Measurements from ENCODE around the gene SYNPR. TPM values are rescaled to one million over a fixed set of nuclear protein-coding genes. Genes with fewer than 3 reads are reported as not detected.

Gene SYNPR
- total RNA-seq, 1 donor from 2014 or later, result not detected

- Mint-ChIP-seq H3K36me3 (ENCODE audit: unreplicated experiment) (no peaks in the 10 kb centered on the region), H3K27me3 (ENCODE audit: unreplicated experiment) (peaks cover 2% of the 10 kb centered on the region), H3K4me3 (ENCODE audit: unreplicated experiment) (no peak overlapping the region), H3K9me3 (ENCODE audit: unreplicated experiment) (no peaks in the 10 kb centered on the region), H3K4me1 (ENCODE audit: unreplicated experiment) (no peaks in the 10 kb centered on the region), H3K27ac (ENCODE audit: unreplicated experiment) (no peak overlapping the region)
- no peak for DNase-seq (ENCODE audit: extremely low spot score, unreplicated experiment)
- TF ChIP-seq, protein P1, sequence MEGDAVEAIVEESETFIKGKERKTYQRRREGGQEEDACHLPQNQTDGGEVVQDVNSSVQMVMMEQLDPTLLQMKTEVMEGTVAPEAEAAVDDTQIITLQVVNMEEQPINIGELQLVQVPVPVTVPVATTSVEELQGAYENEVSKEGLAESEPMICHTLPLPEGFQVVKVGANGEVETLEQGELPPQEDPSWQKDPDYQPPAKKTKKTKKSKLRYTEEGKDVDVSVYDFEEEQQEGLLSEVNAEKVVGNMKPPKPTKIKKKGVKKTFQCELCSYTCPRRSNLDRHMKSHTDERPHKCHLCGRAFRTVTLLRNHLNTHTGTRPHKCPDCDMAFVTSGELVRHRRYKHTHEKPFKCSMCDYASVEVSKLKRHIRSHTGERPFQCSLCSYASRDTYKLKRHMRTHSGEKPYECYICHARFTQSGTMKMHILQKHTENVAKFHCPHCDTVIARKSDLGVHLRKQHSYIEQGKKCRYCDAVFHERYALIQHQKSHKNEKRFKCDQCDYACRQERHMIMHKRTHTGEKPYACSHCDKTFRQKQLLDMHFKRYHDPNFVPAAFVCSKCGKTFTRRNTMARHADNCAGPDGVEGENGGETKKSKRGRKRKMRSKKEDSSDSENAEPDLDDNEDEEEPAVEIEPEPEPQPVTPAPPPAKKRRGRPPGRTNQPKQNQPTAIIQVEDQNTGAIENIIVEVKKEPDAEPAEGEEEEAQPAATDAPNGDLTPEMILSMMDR (IDR thresholded peaks at IDR 0.05), result no peak
These were observed 333.3 kb downstream of the SYNPR start for GRCh38 chr3:63611382-63611781.

- H3K4me1 Mint-ChIP-seq (ENCODE audit: unreplicated experiment), result no peaks in the 10 kb centered on the region
These were observed 335.5 kb downstream of the SYNPR start for GRCh38 chr3:63613561-63613960.

GRCh38 chr3:63617391-63617790 lies 339.3 kb downstream of the SYNPR start:
- no peaks in the 10 kb centered on the region for H3K9me3 Mint-ChIP-seq (ENCODE audit: unreplicated experiment)
- no peaks in the 10 kb centered on the region for H3K4me1 Mint-ChIP-seq (ENCODE audit: unreplicated experiment)
- H3K27me3 Mint-ChIP-seq (ENCODE audit: unreplicated experiment), result no peaks in the 10 kb centered on the region
- H3K36me3 Mint-ChIP-seq (ENCODE audit: unreplicated experiment), result no peaks in the 10 kb centered on the region
- TF ChIP-seq, protein P1 (IDR thresholded peaks at IDR 0.05), result no peak
- H3K27ac Mint-ChIP-seq (ENCODE audit: unreplicated experiment), result no peak overlapping the region
- DNase-seq (ENCODE audit: extremely low spot score, unreplicated experiment), result no peak
- H3K4me3 Mint-ChIP-seq (ENCODE audit: unreplicated experiment), result no peak overlapping the region

More at GRCh38 chr3:63613561-63613960, 335.5 kb downstream of the SYNPR start:
- H3K36me3 Mint-ChIP-seq (ENCODE audit: unreplicated experiment), result no peaks in the 10 kb centered on the region
- no peaks in the 10 kb centered on the region for H3K9me3 Mint-ChIP-seq (ENCODE audit: unreplicated experiment)
- DNase-seq (ENCODE audit: extremely low spot score, unreplicated experiment), result no peak
- H3K4me3 Mint-ChIP-seq (ENCODE audit: unreplicated experiment), result no peak overlapping the region
- no peaks in the 10 kb centered on the region for H3K27me3 Mint-ChIP-seq (ENCODE audit: unreplicated experiment)
- no peak overlapping the region for H3K27ac Mint-ChIP-seq (ENCODE audit: unreplicated experiment)
- TF ChIP-seq, protein P1 (IDR thresholded peaks at IDR 0.05), result no peak

- peaks cover 4% of the 10 kb centered on the region for H3K4me1 Mint-ChIP-seq (ENCODE audit: unreplicated experiment)
- peaks cover 3% of the 10 kb centered on the region for H3K27me3 Mint-ChIP-seq (ENCODE audit: unreplicated experiment)
- no peaks in the 10 kb centered on the region for H3K9me3 Mint-ChIP-seq (ENCODE audit: unreplicated experiment)
- H3K4me3 Mint-ChIP-seq (ENCODE audit: unreplicated experiment), result no peak overlapping the region
- H3K27ac Mint-ChIP-seq (ENCODE audit: unreplicated experiment), result no peak overlapping the region
- TF ChIP-seq, protein P1 (IDR thresholded peaks at IDR 0.05), result no peak
- no peak for DNase-seq (ENCODE audit: extremely low spot score, unreplicated experiment)
- no peaks in the 10 kb centered on the region for H3K36me3 Mint-ChIP-seq (ENCODE audit: unreplicated experiment)
These were observed 346.9 kb downstream of the SYNPR start for GRCh38 chr3:63624941-63625560.

GRCh38 chr3:63631670-63632069 lies 353.6 kb downstream of the SYNPR start:
- no peak for DNase-seq (ENCODE audit: extremely low spot score, unreplicated experiment)
- peaks cover 5% of the 10 kb centered on the region for H3K27me3 Mint-ChIP-seq (ENCODE audit: unreplicated experiment)
- no peak overlapping the region for H3K4me3 Mint-ChIP-seq (ENCODE audit: unreplicated experiment)
- H3K36me3 Mint-ChIP-seq (ENCODE audit: unreplicated experiment), result no peaks in the 10 kb centered on the region
- H3K27ac Mint-ChIP-seq (ENCODE audit: unreplicated experiment), result no peak overlapping the region
- TF ChIP-seq, protein P1 (IDR thresholded peaks at IDR 0.05), result no peak
- no peaks in the 10 kb centered on the region for H3K4me1 Mint-ChIP-seq (ENCODE audit: unreplicated experiment)
- H3K9me3 Mint-ChIP-seq (ENCODE audit: unreplicated experiment), result peaks cover 3% of the 10 kb centered on the region

Measured in osteocyte (in vitro differentiated cells).